CD4-positive, alpha-beta memory T cell (primary cell): ENCODE data around the gene TSFM. TPM values are rescaled to one million over a fixed set of nuclear protein-coding genes. Genes with fewer than 3 reads are reported as not detected.

Experiments used
- CTCF ChIA-PET: fragments of 350-600 bp; sonication (Branson Sonifier 250); formaldehyde crosslinking; loops from one replicate; lab custom pipeline; 2021; ENCODE audit warnings: inconsistent platforms; ENCODE audit not compliant: partially characterized antibody; lab: Charles Lee
- POLR2A ChIA-PET: fragments of 350-600 bp; sonication (Branson Sonifier 250); formaldehyde crosslinking; loops from one replicate; lab custom pipeline; 2021; ENCODE audit not compliant: partially characterized antibody; lab: Charles Lee
- DNase-seq, 5 donors: peaks; one replicate each; pipeline versions ENCODE4 v3.0.0 to v3.0.0-alpha.2; 2020 to 2022; ENCODE audit warnings: mixed read lengths in 1 of 5
- H3K27ac ChIP-seq: one replicate; pipeline ENCODE4 v1.7.0; 2013; ENCODE audit warnings: low read depth, low read length
- H3K27me3 ChIP-seq: 2 replicates; pipeline ENCODE4 v1.7.0; 2013; ENCODE audit warnings: mild to moderate bottlenecking, low read length, moderate library complexity; ENCODE audit not compliant: insufficient read depth
- H3K36me3 ChIP-seq: 2 replicates; pipeline ENCODE4 v1.7.0; 2013; ENCODE audit warnings: mild to moderate bottlenecking, low read length, moderate library complexity; ENCODE audit not compliant: insufficient read depth
- H3K4me1 ChIP-seq: 2 replicates; pipeline ENCODE4 v1.7.0; 2013; ENCODE audit warnings: mild to moderate bottlenecking, low read length, moderate library complexity; ENCODE audit not compliant: insufficient read depth
- H3K4me3 ChIP-seq, 2 donors: one replicate each; pipeline ENCODE4 v1.7.0; 2013; ENCODE audit warnings: low read length in 2 of 2, mild to moderate bottlenecking in 1 of 2
- H3K9me3 ChIP-seq, 2 donors: one replicate each; pipeline ENCODE4 v1.7.0; 2013; ENCODE audit warnings: low read length in 2 of 2, control low read depth in 1 of 2; ENCODE audit not compliant: control insufficient read depth in 1 of 2
- H3K27ac Mint-ChIP-seq, 7 donors: one replicate each; pipeline ENCODE4 v1.8.0; 2020 to 2021; ENCODE audit warnings: mixed read lengths in 7 of 7, mild to moderate bottlenecking in 6 of 7, inconsistent platforms in 3 of 7, moderate library complexity in 3 of 7
- H3K27me3 Mint-ChIP-seq, 2 donors: one replicate each; pipeline ENCODE4 v1.8.0; 2020 to 2021; ENCODE audit warnings: mixed read lengths in 2 of 2
- H3K36me3 Mint-ChIP-seq, 2 donors: one replicate each; pipeline ENCODE4 v1.8.0; 2020 to 2021; ENCODE audit warnings: mixed read lengths in 2 of 2, inconsistent platforms in 1 of 2, mild to moderate bottlenecking in 1 of 2
- H3K4me1 Mint-ChIP-seq, 4 donors: one replicate each; pipeline ENCODE4 v1.8.0; 2020 to 2021; ENCODE audit warnings: mixed read lengths in 4 of 4, mild to moderate bottlenecking in 1 of 4
- H3K4me3 Mint-ChIP-seq, 8 donors: one replicate each; pipeline ENCODE4 v1.8.0; 2020 to 2021; ENCODE audit warnings: mixed read lengths in 8 of 8, mild to moderate bottlenecking in 7 of 8, moderate library complexity in 6 of 8, inconsistent platforms in 3 of 8
- H3K9me3 Mint-ChIP-seq, 8 donors: one replicate each; pipeline ENCODE4 v1.8.0; 2020 to 2021; ENCODE audit warnings: mixed read lengths in 8 of 8, mild to moderate bottlenecking in 5 of 8, inconsistent platforms in 3 of 8, moderate library complexity in 1 of 8
- intact Hi-C: fragments of 100-400 bp; cut with micrococcal nuclease; formaldehyde crosslinking; loops from one replicate; pipeline ENCODE4 v1.15.1; 2023
- polyA plus RNA-seq, 2 donors: library from polyadenylated mRNA; unstranded; fragments of 300-500 nt; fragmentation: Illumina TruSeq; gene quantifications; one replicate each; pipeline ENCODE4 v1.2.3, GENCODE V29; 2021
- total RNA-seq, 2 experiments: library from RNA; stranded (reverse); gene quantifications; one replicate each; pipeline ENCODE4 v1.2.3, GENCODE V29; 2021

TSFM gene
- total and polyA plus RNA-seq, 4 experiments from 2014 or later, result 18.9 to 32.5 (median 22.7) TPM

DNA sequence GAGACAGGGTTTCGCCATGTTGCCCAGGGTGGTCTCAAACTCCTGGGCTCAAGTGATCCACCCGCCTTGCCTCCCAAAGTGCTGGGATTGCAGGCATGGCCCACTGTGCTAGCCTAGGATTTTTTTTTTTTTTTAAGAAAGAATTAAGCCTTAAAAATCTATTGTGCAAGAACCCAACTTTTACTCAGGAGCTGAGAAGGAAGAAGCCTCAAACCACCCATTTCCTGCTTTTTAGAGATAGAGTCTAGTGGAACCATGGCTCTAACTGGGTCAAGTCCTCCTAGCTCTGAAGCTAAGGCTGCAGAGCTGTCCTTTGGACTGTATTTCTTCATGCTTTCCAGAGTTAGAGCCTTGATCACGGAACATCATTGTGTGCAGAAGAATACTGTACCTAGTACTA lies 1.3 kb upstream of the TSFM start:
- peak overlapping the region; percentile 73 for H3K27ac ChIP-seq
- POLR2A ChIA-PET, result interaction anchor here (0.7 to 7.0 kb wide), 14 partner anchors 9 to 156 kb away, joined by 3 to 53 read pairs (median 3); partner anchors contain the start of genes CDK4, CTDSP2, CYP27B1 and EEF1AKMT3
- H3K4me1 ChIP-seq, result peaks cover 59% of the 10 kb centered on the region
- peaks cover 9% of the 10 kb centered on the region for H3K36me3 ChIP-seq
- H3K27ac Mint-ChIP-seq, result peak overlapping the region; percentile 95 to 100 (median 99)
- H3K27me3 ChIP-seq, result no peaks in the 10 kb centered on the region
- H3K4me3 ChIP-seq, result no peak overlapping the region
- H3K9me3 ChIP-seq, result no peaks in the 10 kb centered on the region
- H3K4me1 Mint-ChIP-seq, result peaks cover 42 to 64% (median 54%) of the 10 kb centered on the region in 4 donors
- DNase-seq, result peak in 2 of 5 donors; percentile 43
- H3K36me3 Mint-ChIP-seq, result peaks cover 6 to 20% of the 10 kb centered on the region in 2 donors
- intact Hi-C loops, result no loop called here
- H3K27me3 Mint-ChIP-seq, result no peaks in the 10 kb centered on the region
- CTCF ChIA-PET, result interaction anchor here (0.7 to 7.8 kb wide), 17 partner anchors 8 to 126 kb away, joined by 3 to 64 read pairs (median 6); partner anchors contain the start of genes CDK4, CTDSP2, CYP27B1 and EEF1AKMT3
- H3K4me3 Mint-ChIP-seq, result peak overlapping the region; percentile 21 to 100 (median 97)
- H3K9me3 Mint-ChIP-seq, result peaks cover 0 to 4% (median 0%) of the 10 kb centered on the region in 8 donors

- H3K9me3 ChIP-seq, result no peaks in the 10 kb centered on the region
- peak in 1 of 5 donors; percentile 9 for DNase-seq
- CTCF ChIA-PET, result interaction anchor here (0.7 to 7.8 kb wide), 17 partner anchors 8 to 125 kb away, joined by 3 to 64 read pairs (median 6); partner anchors contain the start of genes CDK4, CYP27B1, EEF1AKMT3 and METTL1
- peak overlapping the region; percentile 21 to 100 (median 97) for H3K4me3 Mint-ChIP-seq
- H3K9me3 Mint-ChIP-seq, result peaks cover 0 to 4% (median 0%) of the 10 kb centered on the region in 8 donors
- H3K4me3 ChIP-seq, result peak overlapping the region in 1 of 2 donors; percentile 92
- H3K4me1 ChIP-seq, result peaks cover 59% of the 10 kb centered on the region
- H3K27ac ChIP-seq, result peak overlapping the region; percentile 73
- H3K4me1 Mint-ChIP-seq, result peaks cover 46 to 64% (median 54%) of the 10 kb centered on the region in 4 donors
- H3K36me3 ChIP-seq, result peaks cover 14% of the 10 kb centered on the region
- no peaks in the 10 kb centered on the region for H3K27me3 Mint-ChIP-seq
- H3K36me3 Mint-ChIP-seq, result peaks cover 9 to 26% of the 10 kb centered on the region in 2 donors
- POLR2A ChIA-PET, result interaction anchor here (0.7 to 7.0 kb wide), 13 partner anchors 9 to 155 kb away, joined by 3 to 53 read pairs (median 3); partner anchors contain the start of genes CDK4, CTDSP2, CYP27B1 and EEF1AKMT3
- H3K27ac Mint-ChIP-seq, result peak overlapping the region; percentile 95 to 100 (median 99)
- intact Hi-C loops, result loop anchor here (1.0 to 2.0 kb wide), 7 partner anchors 10 to 199 kb away; partner anchors contain the start of genes CDK4, EEF1AKMT3 and METTL1
- no peaks in the 10 kb centered on the region for H3K27me3 ChIP-seq
Observed at GRCh38 chr12:57781801-57782200, 786 bp upstream of the TSFM start.

GRCh38 chr12:57782243-57782607 lies 362 bp upstream of the TSFM start:
- peak overlapping the region in 1 of 2 donors; percentile 92 for H3K4me3 ChIP-seq
- intact Hi-C loops, result loop anchor here (1.0 to 2.0 kb wide), 7 partner anchors 10 to 199 kb away; partner anchors contain the start of genes CDK4, EEF1AKMT3 and METTL1

DNA sequence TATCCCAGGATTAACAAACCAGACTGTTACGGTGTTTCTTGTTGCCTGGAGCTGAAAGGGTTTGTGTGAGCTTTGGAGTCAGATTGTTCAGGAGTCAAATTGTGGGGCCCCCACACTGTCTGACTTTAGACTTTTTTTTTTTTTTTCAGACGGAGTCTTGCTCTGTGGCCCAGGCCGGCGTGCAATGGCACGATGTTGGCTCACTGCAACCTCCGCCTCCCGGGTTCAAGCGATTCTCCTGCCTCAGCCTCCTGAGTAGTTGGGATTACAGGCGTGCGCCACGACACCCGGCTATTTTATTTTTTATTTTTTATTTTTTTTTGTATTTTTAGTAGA lies 847 bp downstream of the TSFM start:
- H3K4me1 ChIP-seq, result peaks cover 53% of the 10 kb centered on the region
- ChIA-PET POLR2A (interaction anchor here (0.9 to 7.0 kb wide), 13 partner anchors 10 to 158 kb away, joined by 3 to 53 read pairs (median 4); partner anchors contain the start of genes ATP23, CYP27B1, EEF1AKMT3 and MARCHF9), CTCF (interaction anchor here (0.7 to 7.8 kb wide), 15 partner anchors 10 to 325 kb away, joined by 3 to 64 read pairs (median 4); partner anchors contain the start of genes AVIL, CTDSP2, EEF1AKMT3 and METTL1)
- H3K9me3 ChIP-seq, result no peaks in the 10 kb centered on the region
- intact Hi-C loops, result loop anchor here (2.0 kb wide), 1 partner anchor 201 kb away; no protein-coding TSS in a partner anchor
- Mint-ChIP-seq H3K4me3 (peak overlapping the region; percentile 95 to 100 (median 98)), H3K27ac (peak overlapping the region; percentile 95 to 100 (median 99)), H3K9me3 (peaks cover 0 to 4% (median 0%) of the 10 kb centered on the region in 8 donors), H3K36me3 (peaks cover 18 to 39% of the 10 kb centered on the region in 2 donors), H3K27me3 (no peaks in the 10 kb centered on the region), H3K4me1 (peaks cover 43 to 51% (median 47%) of the 10 kb centered on the region in 4 donors)
- peaks cover 21% of the 10 kb centered on the region for H3K36me3 ChIP-seq
- H3K4me3 ChIP-seq, result peak overlapping the region; percentile 92 to 97
- peak overlapping the region; percentile 73 for H3K27ac ChIP-seq
- no peak for DNase-seq
- H3K27me3 ChIP-seq, result no peaks in the 10 kb centered on the region

More at GRCh38 chr12:57782243-57782607, 362 bp upstream of the TSFM start:
- Histone ChIP-seq H3K36me3 (peaks cover 19% of the 10 kb centered on the region), H3K27ac (peak overlapping the region; percentile 73), H3K4me1 (peaks cover 59% of the 10 kb centered on the region), H3K27me3 (no peaks in the 10 kb centered on the region), H3K9me3 (no peaks in the 10 kb centered on the region)
- Mint-ChIP-seq H3K27ac (peak overlapping the region; percentile 95 to 100 (median 99)), H3K36me3 (peaks cover 10 to 30% of the 10 kb centered on the region in 2 donors), H3K4me1 (peaks cover 46 to 59% (median 53%) of the 10 kb centered on the region in 4 donors), H3K27me3 (no peaks in the 10 kb centered on the region), H3K9me3 (peaks cover 0 to 4% (median 0%) of the 10 kb centered on the region in 8 donors), H3K4me3 (peak overlapping the region; percentile 95 to 100 (median 98))
- POLR2A ChIA-PET, result interaction anchor here (0.8 to 7.0 kb wide), 13 partner anchors 10 to 155 kb away, joined by 3 to 53 read pairs (median 4); partner anchors contain the start of genes CTDSP2, CYP27B1, EEF1AKMT3 and MARCHF9
- CTCF ChIA-PET, result interaction anchor here (0.8 to 7.8 kb wide), 20 partner anchors 9 to 125 kb away, joined by 3 to 64 read pairs (median 6); partner anchors contain the start of genes AVIL, CDK4, CTDSP2 and EEF1AKMT3
- no peak for DNase-seq

GRCh38 chr12:57783861-57784260 lies 1.3 kb downstream of the TSFM start:
- Histone ChIP-seq H3K9me3 (no peaks in the 10 kb centered on the region), H3K36me3 (peaks cover 21% of the 10 kb centered on the region), H3K4me3 (no peak overlapping the region), H3K4me1 (peaks cover 49% of the 10 kb centered on the region), H3K27ac (no peak overlapping the region), H3K27me3 (no peaks in the 10 kb centered on the region)
- H3K9me3 Mint-ChIP-seq, result peaks cover 0 to 4% (median 0%) of the 10 kb centered on the region in 8 donors
- ChIA-PET POLR2A (interaction anchor here (0.8 to 7.0 kb wide), 7 partner anchors 11 to 121 kb away, joined by 3 to 53 read pairs (median 7); partner anchors contain the start of genes CYP27B1, EEF1AKMT3, MARCHF9 and METTL1), CTCF (interaction anchor here (0.6 to 7.8 kb wide), 11 partner anchors 10 to 1129 kb away, joined by 3 to 64 read pairs (median 6); partner anchors contain the start of genes AVIL, CTDSP2, EEF1AKMT3 and METTL1)
- peak overlapping the region; percentile 72 to 98 (median 85) for H3K27ac Mint-ChIP-seq
- peaks cover 20 to 43% of the 10 kb centered on the region in 2 donors for H3K36me3 Mint-ChIP-seq
- intact Hi-C loops, result loop anchor here (2.0 kb wide), 1 partner anchor 201 kb away; no protein-coding TSS in a partner anchor
- no peak for DNase-seq
- H3K27me3 Mint-ChIP-seq, result no peaks in the 10 kb centered on the region
- H3K4me3 Mint-ChIP-seq, result peak overlapping the region; percentile 71 to 84 (median 80)
- H3K4me1 Mint-ChIP-seq, result peaks cover 41 to 53% (median 45%) of the 10 kb centered on the region in 4 donors

- Mint-ChIP-seq H3K4me3 (no peak overlapping the region), H3K4me1 (peaks cover 0 to 4% (median under 1%) of the 10 kb centered on the region in 4 donors), H3K27ac (peak overlapping the region in 4 of 7 donors; percentile 16 to 68 (median 40)), H3K36me3 (peaks cover 49 to 70% of the 10 kb centered on the region in 2 donors), H3K9me3 (no peaks in the 10 kb centered on the region), H3K27me3 (no peaks in the 10 kb centered on the region)
- POLR2A ChIA-PET, result interaction anchor here (0.9 to 1.3 kb wide), 4 partner anchors 9 to 105 kb away, joined by 3 to 4 read pairs (median 4); partner anchors contain the start of gene TSFM
- Histone ChIP-seq H3K4me3 (no peak overlapping the region), H3K36me3 (peaks cover 50% of the 10 kb centered on the region), H3K9me3 (no peaks in the 10 kb centered on the region), H3K4me1 (no peaks in the 10 kb centered on the region), H3K27me3 (no peaks in the 10 kb centered on the region), H3K27ac (no peak overlapping the region)
- intact Hi-C loops, result no loop called here
- CTCF ChIA-PET, result interaction anchor here (1.4 to 3.9 kb wide), 5 partner anchors 8 to 28 kb away, joined by 3 to 19 read pairs (median 4); no protein-coding TSS in a partner anchor
- no peak for DNase-seq
Observed at GRCh38 chr12:57793920-57794319, 11.3 kb downstream of the TSFM start.
